GM12875 (cell line): ENCODE measurements around the gene WBP1L.

ENCODE experiments used
- H3K4me3 ChIP-seq: one replicate; pipeline ENCODE4 v1.5.1; 2011; ENCODE audit warnings: low read depth, low read length, control low read depth
- CTCF ChIP-seq: IDR thresholded peaks from 2 replicates; pipeline ENCODE4 v1.5.1; 2011; ENCODE audit warnings: low read depth, mild to moderate bottlenecking, control low read depth, inconsistent platforms, low read length, moderate library complexity, borderline replicate concordance; ENCODE audit not compliant: insufficient read depth

WBP1L gene

DNA sequence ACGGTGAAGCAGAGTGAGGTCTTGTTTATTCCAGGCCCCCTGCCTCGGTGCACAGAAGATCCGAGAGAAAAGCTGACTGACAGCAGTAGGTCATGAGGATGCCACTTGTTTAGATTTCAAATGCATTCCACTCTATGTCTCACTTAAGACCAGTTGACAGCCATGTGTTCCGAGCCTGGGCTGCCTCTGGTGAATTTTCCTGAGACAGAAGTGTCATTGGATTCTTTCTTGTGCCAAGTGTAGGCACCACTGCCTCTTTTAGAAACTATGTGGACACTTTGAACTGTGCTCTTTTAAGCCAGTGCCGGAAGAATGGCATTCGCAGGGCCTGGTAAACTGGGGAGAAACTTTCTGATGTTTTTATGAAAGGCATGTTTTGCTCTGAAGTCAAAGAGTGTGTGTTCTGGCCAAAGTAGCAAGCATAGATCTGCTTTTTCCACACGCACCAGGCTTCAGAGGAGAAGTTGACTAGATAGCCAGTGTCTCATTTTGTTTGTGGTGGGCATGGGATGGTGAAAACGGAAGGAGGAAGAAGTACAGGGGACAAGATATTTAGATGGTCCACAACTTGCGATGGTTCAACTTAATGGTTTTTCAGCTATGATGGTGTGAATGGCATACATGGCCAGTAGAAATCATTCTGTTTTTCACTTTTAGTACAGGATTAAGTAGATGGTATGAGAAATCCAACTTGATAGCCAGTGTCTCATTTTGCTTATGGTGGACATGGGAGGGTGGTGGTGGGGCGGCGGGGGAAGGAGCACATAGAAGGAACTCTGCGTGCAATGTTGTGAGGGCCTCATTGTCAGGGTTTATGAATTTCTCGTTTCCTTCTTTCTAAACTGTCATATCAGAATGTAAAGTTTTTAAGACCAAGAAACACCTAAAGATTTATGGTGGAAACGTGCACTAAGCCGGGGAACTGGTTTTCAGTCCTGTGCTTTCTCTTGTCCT lies 52.0 kb downstream of the WBP1L start:
- H3K4me3 ChIP-seq = no peak overlapping the region
- no peak for TF ChIP-seq CTCF

DNA sequence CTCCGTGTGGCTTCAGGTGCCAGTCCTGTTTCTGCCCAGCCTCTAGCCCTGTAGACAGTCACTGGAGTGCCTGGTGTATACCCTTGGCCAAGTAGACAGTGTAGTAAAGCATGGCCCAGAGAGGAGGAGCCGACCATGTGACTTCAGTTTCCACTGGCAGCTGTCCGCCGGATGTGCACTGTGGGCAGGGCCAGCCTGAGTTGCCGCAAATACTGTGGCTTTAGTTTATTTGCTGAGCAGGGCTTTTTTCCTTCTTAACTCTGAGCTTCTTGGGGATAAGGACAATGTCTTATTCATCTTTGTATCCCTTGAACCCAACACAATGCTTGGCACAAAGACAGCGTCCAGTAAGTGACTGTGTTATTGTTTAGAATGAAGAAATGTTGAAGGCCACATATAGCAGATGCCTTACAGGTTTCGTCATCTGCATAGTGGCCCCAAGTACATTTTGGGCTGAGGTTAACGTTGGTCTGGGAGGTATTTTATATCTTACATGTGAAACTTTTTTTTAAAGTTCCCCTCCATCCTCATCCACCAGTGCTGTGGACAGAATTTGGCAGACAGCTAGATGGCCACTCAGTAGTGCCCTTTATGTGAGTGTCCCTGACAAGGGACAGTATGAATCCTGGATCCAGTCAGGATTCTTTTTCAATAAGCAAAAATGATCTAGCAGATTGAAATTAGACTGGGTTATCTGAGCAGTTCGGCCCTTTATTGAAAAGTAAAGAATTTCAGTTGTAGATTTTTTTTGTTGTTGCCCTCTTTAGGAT lies 52.8 kb downstream of the WBP1L start:
- H3K4me3 ChIP-seq = no peak overlapping the region
- no peak for TF ChIP-seq CTCF

DNA sequence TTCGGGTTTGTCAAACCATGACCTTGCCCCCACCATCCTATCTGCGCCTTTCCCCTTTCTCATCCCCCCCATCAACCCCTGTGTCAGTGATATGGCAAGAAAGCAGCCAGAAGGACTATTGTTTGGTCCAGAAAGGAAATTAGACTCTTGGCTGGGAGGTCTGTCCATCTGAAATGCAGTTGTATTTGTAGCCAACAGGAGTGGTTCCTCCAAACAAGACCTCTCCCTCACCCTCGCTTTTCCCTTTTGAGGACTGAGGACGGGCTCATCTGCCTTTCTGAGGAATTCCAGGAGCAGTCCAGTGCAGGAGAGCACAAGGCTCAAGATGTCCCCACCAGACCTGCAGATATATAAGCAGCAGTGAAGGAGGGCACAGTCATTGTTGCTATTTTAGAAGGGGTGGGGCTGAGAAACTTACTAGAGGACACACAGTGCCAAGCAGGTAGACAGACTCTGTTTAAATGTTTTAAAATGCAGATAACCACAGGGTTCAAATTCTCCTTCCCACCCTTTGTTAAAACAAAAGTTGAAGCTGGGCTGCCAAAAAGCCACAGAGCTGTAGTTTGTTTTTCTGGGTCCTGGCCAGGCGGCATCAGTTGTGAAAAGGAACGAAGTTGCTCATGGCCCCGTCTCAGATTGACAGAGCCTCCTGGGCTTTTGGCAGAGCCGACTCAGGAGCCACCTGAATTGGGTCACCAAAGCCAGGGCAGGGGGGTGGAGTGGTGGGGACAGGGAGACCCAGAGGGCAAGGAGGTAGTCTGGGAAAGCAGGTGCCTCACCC lies 56.1 kb downstream of the WBP1L start:
- no peak overlapping the region for H3K4me3 ChIP-seq
- TF ChIP-seq CTCF = no peak

DNA sequence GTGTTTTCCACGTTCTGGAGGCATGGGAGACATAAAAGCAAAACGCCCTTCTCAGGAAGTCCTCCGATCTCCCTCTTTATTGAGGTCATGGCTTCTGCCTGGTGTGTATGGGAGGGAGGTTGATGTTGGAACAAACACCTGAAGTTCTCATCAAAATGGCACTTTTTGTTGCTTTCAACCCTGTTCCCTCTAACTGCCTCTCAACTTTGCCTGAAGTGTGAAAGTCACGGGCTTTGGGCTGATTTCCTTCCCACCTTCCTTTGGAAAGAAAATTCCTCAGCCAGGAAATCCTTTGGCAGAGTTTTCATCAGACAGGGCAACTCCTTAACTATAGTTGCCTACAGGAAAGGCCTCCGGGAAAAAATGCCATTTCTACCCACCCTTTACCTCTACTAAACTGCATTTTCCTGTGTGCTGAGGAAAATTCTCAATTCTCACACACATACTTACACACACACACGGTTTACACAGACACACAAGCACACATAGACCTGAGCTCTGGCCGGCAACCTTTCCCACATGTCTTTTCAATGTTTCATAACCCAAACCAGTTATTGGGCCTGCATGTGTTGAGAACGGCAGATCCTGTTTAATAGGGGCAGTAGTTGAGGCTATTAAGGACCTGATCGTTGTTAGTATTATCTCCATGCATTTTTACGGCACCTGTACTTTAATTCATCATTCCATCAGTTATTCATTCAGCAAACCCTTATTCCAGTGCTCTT lies 57.0 kb downstream of the WBP1L start:
- no peak for TF ChIP-seq CTCF
- H3K4me3 ChIP-seq = no peak overlapping the region

- H3K4me3 ChIP-seq = no peak overlapping the region
- TF ChIP-seq CTCF = no peak
Measured at GRCh38 chr10:102801496-102801895, 57.7 kb downstream of the WBP1L start.

GRCh38 chr10:102801978-102802377 lies 58.2 kb downstream of the WBP1L start:
- no peak overlapping the region for H3K4me3 ChIP-seq
- no peak for TF ChIP-seq CTCF
